Astrocyte (in vitro differentiated cells and primary cell): Measurements from ENCODE around the gene BTNL9. TPM values are rescaled to one million over a fixed set of nuclear protein-coding genes. Genes with fewer than 3 reads are reported as not detected.

Experiments used
- DNase-seq: peaks from one replicate; pipeline ENCODE4 v3.0.0-alpha.2; 2010; ENCODE audit warnings: low read depth
- FAIRE-seq: peaks from 2 replicates; lab custom pipeline; 2011; peaks lifted over from hg19 to GRCh38; lab: Jason Lieb, UNC
- H2AFZ ChIP-seq: 2 replicates; pipeline ENCODE4 v1.6.0; 2012; ENCODE audit warnings: low read depth, low read length, inconsistent platforms
- H3K27ac ChIP-seq: 2 replicates; pipeline ENCODE4 v1.5.1; 2011; ENCODE audit warnings: low read depth, low read length, inconsistent platforms
- H3K27me3 ChIP-seq: 2 replicates; pipeline ENCODE4 v1.6.0; 2011; ENCODE audit warnings: low read length, inconsistent platforms; ENCODE audit not compliant: insufficient read depth
- H3K36me3 ChIP-seq: 2 replicates; pipeline ENCODE4 v1.5.1; 2011; ENCODE audit warnings: low read length, inconsistent platforms; ENCODE audit not compliant: insufficient read depth
- H3K4me1 ChIP-seq: 2 replicates; pipeline ENCODE4 v1.5.1; 2011; ENCODE audit warnings: low read length, inconsistent platforms; ENCODE audit not compliant: insufficient read depth
- H3K4me2 ChIP-seq: 2 replicates; pipeline ENCODE4 v1.6.0; 2012; ENCODE audit warnings: low read length, inconsistent platforms
- H3K4me3 ChIP-seq: 2 replicates; pipeline ENCODE4 v1.5.1; 2011; ENCODE audit warnings: low read depth, mild to moderate bottlenecking, low read length, inconsistent platforms; ENCODE audit not compliant: insufficient read depth
- H3K79me2 ChIP-seq: 2 replicates; pipeline ENCODE4 v1.6.0; 2012; ENCODE audit warnings: mild to moderate bottlenecking, low read length, inconsistent platforms; ENCODE audit not compliant: insufficient read depth
- H3K9ac ChIP-seq: 2 replicates; pipeline ENCODE4 v1.6.0; 2012; ENCODE audit warnings: mild to moderate bottlenecking, low read length, inconsistent platforms
- H3K9me3 ChIP-seq: 2 replicates; pipeline ENCODE4 v1.5.1; 2012; ENCODE audit warnings: low read depth, mild to moderate bottlenecking, low read length, inconsistent platforms; ENCODE audit not compliant: insufficient read depth
- H4K20me1 ChIP-seq: 2 replicates; pipeline ENCODE4 v1.6.0; 2012; ENCODE audit warnings: low read length, inconsistent platforms; ENCODE audit not compliant: insufficient read depth
- H3K27ac Mint-ChIP-seq: one replicate; pipeline ENCODE4 v1.8.0; 2021; ENCODE audit warnings: mild to moderate bottlenecking, mixed read lengths; ENCODE audit not compliant: unreplicated experiment
- H3K27me3 Mint-ChIP-seq: one replicate; pipeline ENCODE4 v1.8.0; 2021; ENCODE audit warnings: low read depth, mixed read lengths; ENCODE audit not compliant: unreplicated experiment
- H3K36me3 Mint-ChIP-seq: one replicate; pipeline ENCODE4 v1.8.0; 2021; ENCODE audit warnings: low read depth, mixed read lengths; ENCODE audit not compliant: unreplicated experiment
- H3K4me1 Mint-ChIP-seq: one replicate; pipeline ENCODE4 v1.8.0; 2021; ENCODE audit warnings: low read depth, mixed read lengths; ENCODE audit not compliant: unreplicated experiment
- H3K4me3 Mint-ChIP-seq: one replicate; pipeline ENCODE4 v1.8.0; 2021; ENCODE audit warnings: mild to moderate bottlenecking, moderate library complexity, mixed read lengths; ENCODE audit not compliant: unreplicated experiment
- H3K9me3 Mint-ChIP-seq: one replicate; pipeline ENCODE4 v1.8.0; 2021; ENCODE audit warnings: mild to moderate bottlenecking, mixed read lengths; ENCODE audit not compliant: unreplicated experiment
- CTCF ChIP-seq: IDR thresholded peaks from 2 replicates; pipeline ENCODE4 v1.5.1; 2011; ENCODE audit warnings: low read depth, mild to moderate bottlenecking, inconsistent platforms, low read length, moderate library complexity; ENCODE audit not compliant: insufficient read depth
- EZH2 ChIP-seq: IDR thresholded peaks from 2 replicates; pipeline ENCODE4 v1.6.1; 2012; ENCODE audit warnings: mild to moderate bottlenecking, low read length, inconsistent platforms; ENCODE audit not compliant: insufficient read depth
- total RNA-seq: library from RNA; stranded (reverse); gene quantifications from 2 replicates; pipeline ENCODE4 v1.2.1, GENCODE V29; 2021

BTNL9 gene
- total RNA-seq, 1 donor from 2014 or later: not detected

GRCh38 chr5:181039471-181039870, 595 bp upstream of the BTNL9 start:
- no peak overlapping the region for H3K27ac ChIP-seq
- H3K9me3 Mint-ChIP-seq: no peaks in the 10 kb centered on the region
- FAIRE-seq: no peak
- H3K9ac ChIP-seq: no peak overlapping the region
- no peak overlapping the region for H3K4me3 ChIP-seq
- H3K27ac Mint-ChIP-seq: no peak overlapping the region
- H3K36me3 Mint-ChIP-seq: no peaks in the 10 kb centered on the region
- no peak overlapping the region for H2AFZ ChIP-seq
- H3K4me2 ChIP-seq: no peak overlapping the region
- peaks cover 48% of the 10 kb centered on the region for H3K27me3 Mint-ChIP-seq
- TF ChIP-seq EZH2 (no peak), CTCF (no peak)
- no peak overlapping the region for H3K4me3 Mint-ChIP-seq
- no peaks in the 10 kb centered on the region for H3K4me1 Mint-ChIP-seq
- no peaks in the 10 kb centered on the region for H3K9me3 ChIP-seq
- no peaks in the 10 kb centered on the region for H3K4me1 ChIP-seq
- H4K20me1 ChIP-seq: no peaks in the 10 kb centered on the region
- H3K36me3 ChIP-seq: no peaks in the 10 kb centered on the region
- no peak for DNase-seq
- H3K27me3 ChIP-seq: peaks cover 3% of the 10 kb centered on the region
- no peaks in the 10 kb centered on the region for H3K79me2 ChIP-seq

- Histone ChIP-seq H3K9ac (no peak overlapping the region), H3K9me3 (no peaks in the 10 kb centered on the region), H3K27ac (no peak overlapping the region), H4K20me1 (no peaks in the 10 kb centered on the region), H3K4me1 (no peaks in the 10 kb centered on the region), H2AFZ (no peak overlapping the region), H3K4me3 (no peak overlapping the region), H3K27me3 (peaks cover 3% of the 10 kb centered on the region), H3K36me3 (no peaks in the 10 kb centered on the region), H3K79me2 (no peaks in the 10 kb centered on the region), H3K4me2 (no peak overlapping the region)
- no peaks in the 10 kb centered on the region for H3K36me3 Mint-ChIP-seq
- no peak overlapping the region for H3K27ac Mint-ChIP-seq
- peaks cover 2% of the 10 kb centered on the region for H3K9me3 Mint-ChIP-seq
- no peak overlapping the region for H3K4me3 Mint-ChIP-seq
- DNase-seq (no peak), FAIRE-seq (no peak)
- no peak for TF ChIP-seq CTCF
- TF ChIP-seq EZH2: no peak
- H3K4me1 Mint-ChIP-seq: no peaks in the 10 kb centered on the region
- H3K27me3 Mint-ChIP-seq: peaks cover 48% of the 10 kb centered on the region
These were observed 522 bp downstream of the BTNL9 start for GRCh38 chr5:181040631-181040945.

- H3K4me1 Mint-ChIP-seq: no peaks in the 10 kb centered on the region
- Histone ChIP-seq H4K20me1 (no peaks in the 10 kb centered on the region), H3K4me2 (no peak overlapping the region), H2AFZ (no peak overlapping the region), H3K36me3 (no peaks in the 10 kb centered on the region), H3K79me2 (no peaks in the 10 kb centered on the region), H3K9ac (no peak overlapping the region), H3K4me1 (no peaks in the 10 kb centered on the region), H3K27ac (no peak overlapping the region), H3K4me3 (no peak overlapping the region), H3K27me3 (peaks cover 3% of the 10 kb centered on the region), H3K9me3 (no peaks in the 10 kb centered on the region)
- H3K27ac Mint-ChIP-seq: no peak overlapping the region
- peaks cover 2% of the 10 kb centered on the region for H3K9me3 Mint-ChIP-seq
- TF ChIP-seq EZH2: no peak
- TF ChIP-seq CTCF: no peak
- no peak for DNase-seq
- no peaks in the 10 kb centered on the region for H3K36me3 Mint-ChIP-seq
- no peak for FAIRE-seq
- peaks cover 47% of the 10 kb centered on the region for H3K27me3 Mint-ChIP-seq
- no peak overlapping the region for H3K4me3 Mint-ChIP-seq
These were observed 977 bp downstream of the BTNL9 start for GRCh38 chr5:181041043-181041442.
